Measurements from ENCODE around the gene SLK. TPM values are rescaled to one million over a fixed set of nuclear protein-coding genes. Genes with fewer than 3 reads are reported as not detected.

Gene SLK
- total and polyA plus RNA-seq, 2 experiments from 2014 or later = 6.6 to 37.1 TPM

DNA sequence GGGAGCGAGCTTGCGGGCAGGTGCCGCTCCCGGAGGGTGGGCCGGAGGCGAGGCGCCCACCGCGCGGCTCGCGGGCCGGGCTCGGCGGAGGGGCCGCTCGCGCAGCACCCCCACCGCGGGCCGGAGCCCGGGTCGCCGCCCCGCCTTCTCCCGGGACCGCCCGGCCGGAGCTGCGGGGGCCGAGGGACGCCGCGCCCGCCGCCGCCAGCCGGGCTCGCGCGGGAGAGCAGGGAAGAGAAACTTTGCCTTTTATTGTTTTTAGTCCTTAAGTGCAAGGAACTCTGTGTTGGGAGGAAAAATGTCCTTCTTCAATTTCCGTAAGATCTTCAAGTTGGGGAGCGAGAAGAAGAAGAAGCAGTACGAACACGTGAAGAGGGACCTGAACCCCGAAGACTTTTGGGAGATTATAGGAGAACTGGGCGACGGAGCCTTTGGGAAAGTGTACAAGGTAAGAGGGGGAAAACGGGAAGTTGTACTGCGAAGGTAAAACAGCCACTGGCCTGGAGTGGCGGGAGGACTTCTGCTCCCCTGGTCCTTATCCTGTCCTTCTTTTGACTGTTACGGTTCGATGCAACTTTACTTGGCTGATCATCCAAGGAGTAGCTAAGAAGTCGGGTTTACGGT, 620 bp downstream of the SLK start:
- Histone ChIP-seq H3K4me2 (ENCODE audit: unreplicated experiment) (peak overlapping the region; percentile 97), H3K27ac (peak overlapping the region; percentile 86), H3K27me3 (replicated peaks; ENCODE audit: insufficient read depth) (no peaks in the 10 kb centered on the region), H3K9ac (peak overlapping the region; percentile 96), H3K9me3 (ENCODE audit: low read depth) (no peaks in the 10 kb centered on the region), H3F3A (ENCODE audit: insufficient read depth) (peaks cover 19% of the 10 kb centered on the region), H3K4me1 (ENCODE audit: insufficient read depth) (peaks cover 18% of the 10 kb centered on the region), H2AFZ (peak overlapping the region; percentile 100), H3K9me2 (ENCODE audit: insufficient read depth) (no peaks in the 10 kb centered on the region), H4K20me1 (ENCODE audit: insufficient read depth) (no peaks in the 10 kb centered on the region; the same call in 1 of the 2 replicates), H3K4me3 (peak overlapping the region; percentile 100), H3K79me2 (ENCODE audit: insufficient read depth) (peaks cover 51% of the 10 kb centered on the region), H3K36me3 (ENCODE audit: low read depth) (no peaks in the 10 kb centered on the region)
- 1 to 2% methylated on average over 27 to 55 of the region's 55 CpGs for WGBS, 2 experiments (ENCODE audit: low coverage in 1 of 2, low lambda C conversion rate in 2 of 2, missing lambda C conversion rate in 2 of 2)
- TF ChIP-seq EZH2phosphoT487 (IDR thresholded peaks at IDR 0.05; ENCODE audit: insufficient read depth, low read depth) = no peak
- TF ChIP-seq EZH2 (IDR thresholded peaks at IDR 0.05; ENCODE audit: insufficient read depth, poor library complexity, severe bottlenecking) = no peak
- in situ Hi-C loops (cut with MboI) = no loop called here
- peak; percentile 82 for DNase-seq

DNA sequence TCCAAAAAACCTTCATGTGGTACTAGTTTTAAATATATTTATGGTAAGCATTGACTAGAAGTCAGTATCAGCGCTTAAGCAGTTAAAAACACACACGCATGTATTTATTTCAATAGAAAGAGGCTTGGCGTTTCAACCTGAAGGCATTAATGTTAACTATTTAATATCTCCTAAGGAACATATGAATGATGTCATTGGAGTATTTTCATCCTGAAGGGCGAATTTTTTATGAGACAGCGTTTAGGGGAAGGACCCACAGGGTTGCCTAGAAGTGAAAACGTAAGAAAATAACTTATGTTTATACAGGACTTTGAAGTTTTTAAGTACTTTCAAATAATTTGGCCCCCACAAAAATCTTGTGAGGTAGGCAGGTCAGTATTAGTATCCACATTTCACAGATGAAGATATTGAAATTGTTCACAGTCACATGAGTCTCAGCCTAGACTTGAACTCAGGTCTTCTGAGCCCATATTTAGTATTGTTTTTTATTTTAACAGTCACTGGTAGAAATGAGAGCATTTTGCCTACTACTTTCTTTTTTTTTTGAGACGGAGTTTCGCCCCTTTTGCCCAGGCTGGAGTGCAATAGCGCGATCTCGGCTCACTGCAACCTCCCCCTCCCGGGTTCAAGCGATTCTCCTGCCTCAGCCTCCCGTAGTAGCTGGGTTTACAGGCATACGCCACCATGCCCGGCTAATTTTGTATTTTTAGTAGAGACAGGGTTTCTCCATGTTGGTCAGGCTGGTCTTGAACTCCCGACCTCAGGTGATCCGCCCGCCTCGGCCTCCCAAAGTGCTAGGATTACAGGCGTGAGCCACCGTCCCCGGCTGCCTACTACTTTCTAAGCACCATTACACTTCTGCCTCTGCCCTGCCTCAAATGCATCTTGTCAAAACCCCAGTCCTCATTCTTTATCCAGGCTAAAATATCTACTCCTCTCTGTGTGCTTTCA, 1.8 kb downstream of the SLK start:
- H2AFZ ChIP-seq = 0 out of 2 replicates have a peak overlapping the region, but pooled peaks have one; percentile 86
- H3K27me3 ChIP-seq (replicated peaks; ENCODE audit: insufficient read depth) = no peaks in the 10 kb centered on the region
- no peaks in the 10 kb centered on the region for H3K36me3 ChIP-seq (ENCODE audit: low read depth)
- peak overlapping the region; percentile 100 for H3K4me3 ChIP-seq
- peak overlapping the region; percentile 86 for H3K27ac ChIP-seq
- H3F3A ChIP-seq (ENCODE audit: insufficient read depth) = peaks cover 19% of the 10 kb centered on the region
- WGBS, 2 experiments (ENCODE audit: low coverage in 1 of 2, low lambda C conversion rate in 2 of 2, missing lambda C conversion rate in 2 of 2) = 13 to 14% methylated on average over 23 of the region's 23 CpGs
- peak; percentile 55 for DNase-seq
- H3K9ac ChIP-seq = peak overlapping the region; percentile 96
- peak overlapping the region; percentile 97 for H3K4me2 ChIP-seq (ENCODE audit: unreplicated experiment)
- H3K9me3 ChIP-seq (ENCODE audit: low read depth) = no peaks in the 10 kb centered on the region
- in situ Hi-C loops (cut with MboI) = no loop called here
- no peak for TF ChIP-seq EZH2phosphoT487 (IDR thresholded peaks at IDR 0.05; ENCODE audit: insufficient read depth, low read depth)
- TF ChIP-seq EZH2 (IDR thresholded peaks at IDR 0.05; ENCODE audit: insufficient read depth, poor library complexity, severe bottlenecking) = no peak
- peaks cover 18% of the 10 kb centered on the region for H3K4me1 ChIP-seq (ENCODE audit: insufficient read depth)
- H4K20me1 ChIP-seq (ENCODE audit: insufficient read depth) = no peaks in the 10 kb centered on the region; the same call in 1 of the 2 replicates
- H3K79me2 ChIP-seq (ENCODE audit: insufficient read depth) = peaks cover 63% of the 10 kb centered on the region
- H3K9me2 ChIP-seq (ENCODE audit: insufficient read depth) = no peaks in the 10 kb centered on the region

DNA sequence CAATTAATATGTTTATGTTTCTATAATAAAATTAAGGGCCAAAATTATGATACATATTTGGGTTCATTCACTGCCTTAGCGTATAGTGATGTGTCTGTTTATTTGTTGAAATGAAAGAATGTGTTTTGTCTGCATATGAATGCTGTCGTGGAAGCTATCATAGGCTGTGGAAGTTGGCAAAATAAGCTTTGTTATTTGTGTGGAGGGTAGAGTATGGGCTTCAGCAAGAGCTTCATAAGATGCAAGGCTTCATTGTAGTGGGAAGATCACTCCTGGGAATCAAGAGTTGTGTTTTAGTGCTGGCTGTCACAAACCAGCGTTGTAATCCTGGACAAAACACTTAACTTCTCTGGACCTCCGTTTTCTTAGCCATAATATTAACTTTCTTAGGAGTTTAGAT, 2.5 kb downstream of the SLK start:
- no peaks in the 10 kb centered on the region; the same call in 1 of the 2 replicates for H4K20me1 ChIP-seq (ENCODE audit: insufficient read depth)
- peak overlapping the region; percentile 86 for H3K27ac ChIP-seq
- in situ Hi-C loops (cut with MboI) = no loop called here
- TF ChIP-seq EZH2 (IDR thresholded peaks at IDR 0.05; ENCODE audit: insufficient read depth, poor library complexity, severe bottlenecking) = no peak
- TF ChIP-seq EZH2phosphoT487 (IDR thresholded peaks at IDR 0.05; ENCODE audit: insufficient read depth, low read depth) = no peak
- H3K9me2 ChIP-seq (ENCODE audit: insufficient read depth) = no peaks in the 10 kb centered on the region
- peak overlapping the region; percentile 97 for H3K4me2 ChIP-seq (ENCODE audit: unreplicated experiment)
- no peaks in the 10 kb centered on the region for H3K9me3 ChIP-seq (ENCODE audit: low read depth)
- H2AFZ ChIP-seq = no peak overlapping the region
- peak; percentile 24 for DNase-seq
- 1% methylated on average over 4 of the region's 4 CpGs for WGBS, 2 experiments (ENCODE audit: low coverage in 1 of 2, low lambda C conversion rate in 2 of 2, missing lambda C conversion rate in 2 of 2)
- H3K79me2 ChIP-seq (ENCODE audit: insufficient read depth) = peaks cover 68% of the 10 kb centered on the region
- peaks cover 19% of the 10 kb centered on the region for H3F3A ChIP-seq (ENCODE audit: insufficient read depth)
- H3K36me3 ChIP-seq (ENCODE audit: low read depth) = no peaks in the 10 kb centered on the region
- H3K9ac ChIP-seq = peak overlapping the region; percentile 96
- peak overlapping the region; percentile 100 for H3K4me3 ChIP-seq
- H3K27me3 ChIP-seq (replicated peaks; ENCODE audit: insufficient read depth) = no peaks in the 10 kb centered on the region
- H3K4me1 ChIP-seq (ENCODE audit: insufficient read depth) = peaks cover 18% of the 10 kb centered on the region

DNA sequence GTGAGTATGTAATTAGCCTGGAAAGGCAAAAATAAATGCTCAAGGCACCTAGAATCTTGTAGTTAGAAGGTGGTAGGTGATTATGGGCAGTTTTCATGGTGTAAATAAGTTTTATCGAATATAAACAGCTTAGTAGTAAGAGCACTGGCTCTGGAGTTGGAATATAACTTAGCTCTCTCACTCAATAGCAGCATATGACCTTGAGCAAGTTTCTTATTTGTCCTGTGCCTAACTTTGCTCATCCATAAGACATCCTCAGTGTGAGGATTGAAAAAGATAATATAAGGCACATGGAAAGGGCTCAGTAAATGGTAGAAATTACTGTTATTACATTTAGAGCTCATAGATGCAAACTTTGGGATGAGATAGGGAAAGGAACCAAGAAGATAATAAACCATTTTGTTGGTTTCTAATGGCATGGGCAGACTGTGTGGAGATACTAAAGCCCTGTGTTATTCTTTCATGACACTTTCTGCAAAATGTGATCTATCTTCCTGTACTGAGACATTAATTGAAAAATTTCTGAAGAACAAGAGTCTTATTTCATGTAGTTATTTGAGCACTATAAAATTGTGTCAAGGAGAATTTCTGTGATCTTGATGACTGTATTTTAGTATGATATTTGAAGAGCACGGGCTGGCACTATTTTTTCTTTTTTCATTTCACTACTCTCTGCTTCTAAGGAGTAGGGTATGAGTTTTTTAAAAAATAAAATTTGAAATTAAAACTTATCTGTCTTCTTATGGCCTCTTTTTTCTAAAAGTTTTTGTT, 3.1 kb downstream of the SLK start:
- in situ Hi-C loops (cut with MboI) = no loop called here

More for the DNA sequence above, 3.1 kb downstream of the SLK start:
- Histone ChIP-seq H3K9me3 (ENCODE audit: low read depth) (no peaks in the 10 kb centered on the region), H3K27ac (peak overlapping the region; percentile 86), H3K4me3 (peak overlapping the region; percentile 100), H2AFZ (no peak overlapping the region), H3K4me2 (ENCODE audit: unreplicated experiment) (peak overlapping the region; percentile 97), H3K27me3 (replicated peaks; ENCODE audit: insufficient read depth) (no peaks in the 10 kb centered on the region), H3F3A (ENCODE audit: insufficient read depth) (peaks cover 19% of the 10 kb centered on the region), H3K9ac (peak overlapping the region; percentile 96), H3K9me2 (ENCODE audit: insufficient read depth) (no peaks in the 10 kb centered on the region), H4K20me1 (ENCODE audit: insufficient read depth) (no peaks in the 10 kb centered on the region; the same call in 1 of the 2 replicates), H3K36me3 (ENCODE audit: low read depth) (no peaks in the 10 kb centered on the region), H3K79me2 (ENCODE audit: insufficient read depth) (peaks cover 72% of the 10 kb centered on the region), H3K4me1 (ENCODE audit: insufficient read depth) (peaks cover 18% of the 10 kb centered on the region)
- 29 to 30% methylated on average over 2 of the region's 2 CpGs for whole genome bisulfite sequencing, 2 experiments (ENCODE audit: low coverage in 1 of 2, low lambda C conversion rate in 2 of 2, missing lambda C conversion rate in 2 of 2)
- no peak for TF ChIP-seq EZH2phosphoT487 (IDR thresholded peaks at IDR 0.05; ENCODE audit: insufficient read depth, low read depth)
- TF ChIP-seq EZH2 (IDR thresholded peaks at IDR 0.05; ENCODE audit: insufficient read depth, poor library complexity, severe bottlenecking) = no peak
- peak; percentile 41 for DNase-seq

Data from GM23248 (cell line).